OCI-LY3 (cell line): ENCODE measurements around the gene DIAPH2.

Experiments used
- EZH2phosphoT487 ChIP-seq: fragments of 200-600 bp; shearing (Covaris generic); IDR thresholded peaks from 2 replicates; pipeline ENCODE4 v1.6.1; 2018; ENCODE audit warnings: antibody characterized with exemption, mixed run types, low read depth
- TF ChIP-seq, protein P1 (sequence below): fragments of 200-600, 300-600 bp; sonication (generic); IDR thresholded peaks from 2 replicates; pipeline ENCODE4 v1.5.1; 2014; ENCODE audit warnings: antibody characterized with exemption, low read length, low read depth

DNA sequence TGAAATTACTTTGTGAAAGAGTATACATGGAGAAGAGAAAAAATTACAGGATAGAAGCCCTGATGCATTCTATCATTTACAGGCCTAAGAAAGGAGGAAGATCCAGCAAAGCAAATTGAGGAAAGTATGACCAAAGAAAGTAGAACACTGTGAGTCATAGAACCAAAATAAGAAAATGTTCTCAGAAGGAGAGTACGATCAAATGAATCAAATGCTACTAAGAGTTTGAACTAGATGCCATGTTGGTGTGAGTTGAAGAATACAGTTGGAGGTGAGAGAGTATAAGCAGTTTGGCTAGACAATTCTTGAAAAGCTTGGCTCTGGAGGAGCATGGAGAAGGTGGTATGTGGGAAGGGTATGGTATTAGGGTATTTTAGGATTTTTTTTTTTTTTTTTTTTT lies 360.8 kb downstream of the DIAPH2 start:
- TF ChIP-seq, protein P1, sequence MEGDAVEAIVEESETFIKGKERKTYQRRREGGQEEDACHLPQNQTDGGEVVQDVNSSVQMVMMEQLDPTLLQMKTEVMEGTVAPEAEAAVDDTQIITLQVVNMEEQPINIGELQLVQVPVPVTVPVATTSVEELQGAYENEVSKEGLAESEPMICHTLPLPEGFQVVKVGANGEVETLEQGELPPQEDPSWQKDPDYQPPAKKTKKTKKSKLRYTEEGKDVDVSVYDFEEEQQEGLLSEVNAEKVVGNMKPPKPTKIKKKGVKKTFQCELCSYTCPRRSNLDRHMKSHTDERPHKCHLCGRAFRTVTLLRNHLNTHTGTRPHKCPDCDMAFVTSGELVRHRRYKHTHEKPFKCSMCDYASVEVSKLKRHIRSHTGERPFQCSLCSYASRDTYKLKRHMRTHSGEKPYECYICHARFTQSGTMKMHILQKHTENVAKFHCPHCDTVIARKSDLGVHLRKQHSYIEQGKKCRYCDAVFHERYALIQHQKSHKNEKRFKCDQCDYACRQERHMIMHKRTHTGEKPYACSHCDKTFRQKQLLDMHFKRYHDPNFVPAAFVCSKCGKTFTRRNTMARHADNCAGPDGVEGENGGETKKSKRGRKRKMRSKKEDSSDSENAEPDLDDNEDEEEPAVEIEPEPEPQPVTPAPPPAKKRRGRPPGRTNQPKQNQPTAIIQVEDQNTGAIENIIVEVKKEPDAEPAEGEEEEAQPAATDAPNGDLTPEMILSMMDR, result no peak
- TF ChIP-seq EZH2phosphoT487, result no peak
